HepG2 (cell line): ENCODE results near the gene TPM2. TPM values are rescaled to one million over a fixed set of nuclear protein-coding genes. Genes with fewer than 3 reads are reported as not detected.

Source experiments
- ARID2 ChIP-seq: sonication (generic); formaldehyde crosslinking; IDR thresholded peaks from 2 replicates; pipeline ENCODE4 v1.8.1; 2022; ENCODE audit warnings: mild to moderate bottlenecking, missing genetic modification reagents, borderline replicate concordance
- CAMTA2 ChIP-seq: sonication (generic); formaldehyde crosslinking; IDR thresholded peaks from 2 replicates; pipeline ENCODE4 v1.4.0; 2020; ENCODE audit warnings: mild to moderate bottlenecking, missing genetic modification reagents, borderline replicate concordance
- GATAD1 ChIP-seq: IDR thresholded peaks from 2 replicates; pipeline ENCODE4 v1.6.1; 2016; ENCODE audit warnings: missing genetic modification reagents, missing compliant biosample characterization
- HIC2 ChIP-seq: sonication (generic); formaldehyde crosslinking; IDR thresholded peaks from 2 replicates; pipeline ENCODE4 v1.9.0; 2022; ENCODE audit warnings: low read depth, missing genetic modification reagents
- JUN ChIP-seq: sonication (generic); formaldehyde crosslinking; IDR thresholded peaks from 2 replicates; pipeline ENCODE4 v1.4.0; 2020; ENCODE audit warnings: mild to moderate bottlenecking, missing genetic modification reagents
- MNT ChIP-seq: fragments of 450-650 bp; IDR thresholded peaks from 2 replicates; pipeline ENCODE4 v1.6.1; 2016
- SNAPC4 ChIP-seq: sonication (generic); formaldehyde crosslinking; IDR thresholded peaks from 2 replicates; pipeline ENCODE4 v1.4.0; 2020; ENCODE audit warnings: mild to moderate bottlenecking, missing genetic modification reagents
- U2AF1 ChIP-seq: fragments of 200-400 bp; formaldehyde crosslinking; optimal IDR thresholded peaks from 2 replicates; pipeline ENCODE3; 2017; ENCODE audit warnings: mild to moderate bottlenecking, low read depth, low read length
- ZNF256 ChIP-seq: sonication (generic); formaldehyde crosslinking; conservative IDR thresholded peaks from 2 replicates; pipeline ENCODE4 v1.4.0; 2020; ENCODE audit warnings: missing genetic modification reagents
- ZNF713 ChIP-seq: sonication (generic); formaldehyde crosslinking; IDR thresholded peaks from 2 replicates; pipeline ENCODE4 v1.4.0; 2020; ENCODE audit warnings: mild to moderate bottlenecking, missing genetic modification reagents
- polyA plus RNA-seq, 8 experiments: library from polyadenylated mRNA; depleted of rRNA in 3 of 8; stranded (reverse) in 7 of 8; unstranded in 1 of 8; fragments of >200 nt; fragmentation: Illumina TruSeq in 4 of 8; extraction: Trizol in 4 of 8; gene quantifications; 2 replicates each; pipeline versions ENCODE4 v1.2.1 to v1.2.3, GENCODE V29; 2011 to 2016; ENCODE audit warnings: low read depth in 4 of 8, missing spikeins in 1 of 8, mixed read lengths in 1 of 8; ENCODE audit not compliant: insufficient read depth in 1 of 8
- total RNA-seq, 5 experiments: library from RNA; depleted of rRNA; stranded (reverse); fragments of >200 nt; fragmentation: Illumina TruSeq; extraction: Trizol; gene quantifications; 2 replicates each; pipeline ENCODE4 v1.2.3, GENCODE V29; 2016; ENCODE audit warnings: low read depth in 1 of 5
- TF ChIP-seq, protein P1 (sequence below): sonication (generic); formaldehyde crosslinking; IDR thresholded peaks from 2 replicates; pipeline ENCODE4 v1.5.0; 2020; ENCODE audit warnings: mild to moderate bottlenecking, missing genetic modification reagents, borderline replicate concordance

Gene TPM2
- total and polyA plus RNA-seq, 2 of the 13 experiments (the other 11 are each of a cell fraction or from before 2014, with no cell fraction given), result 3.1 to 10.7 TPM

DNA sequence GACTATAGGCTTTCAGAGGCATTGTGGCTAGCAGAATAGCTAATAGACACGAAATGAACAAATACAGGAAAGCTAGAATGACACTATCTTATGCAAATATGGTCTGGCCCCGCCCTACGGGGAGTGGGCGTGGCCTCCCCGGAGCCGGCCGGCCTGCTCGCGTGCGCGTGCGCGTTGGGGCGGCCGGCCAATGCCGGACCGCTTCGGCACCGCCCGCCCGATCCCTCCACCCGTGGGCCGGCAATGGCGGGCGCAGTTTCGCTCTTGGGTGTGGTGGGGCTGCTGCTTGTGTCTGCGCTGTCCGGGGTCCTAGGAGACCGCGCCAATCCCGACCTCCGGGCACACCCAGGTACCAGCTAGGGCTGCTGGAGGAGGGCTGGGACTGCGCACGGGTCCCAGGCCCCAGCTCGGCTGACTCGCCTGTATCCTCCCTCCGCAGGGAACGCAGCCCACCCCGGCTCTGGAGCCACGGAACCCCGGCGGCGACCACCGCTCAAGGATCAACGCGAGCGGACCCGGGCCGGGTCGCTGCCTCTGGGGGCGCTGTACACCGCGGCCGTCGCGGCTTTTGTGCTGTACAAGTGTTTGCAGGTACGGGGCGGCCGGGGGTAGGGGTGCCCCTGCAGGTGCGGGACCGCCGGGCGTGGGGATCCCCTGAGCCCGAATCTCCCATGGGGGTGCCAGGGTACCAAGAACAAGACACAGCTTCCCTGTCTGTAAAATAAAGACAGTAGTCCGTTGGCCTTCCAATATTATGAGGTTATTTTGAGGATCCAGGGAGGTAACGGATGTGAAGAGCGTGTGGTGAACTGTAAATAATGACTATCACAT lies 31.4 kb downstream of the TPM2 start, which contains the start of gene CCDC107 (continued):
- no peak; the same call in 1 of the 2 replicates for TF ChIP-seq SNAPC4 (CRISPR knock-in tag)
- TF ChIP-seq HIC2 (CRISPR knock-in tag), result 0 out of 2 replicates have a peak, but pooled peaks have one; percentile 51
- TF ChIP-seq ARID2 (CRISPR knock-in tag), result no peak
- TF ChIP-seq CAMTA2, result no peak; the same call in 1 of the 2 replicates
- TF ChIP-seq, protein P1, sequence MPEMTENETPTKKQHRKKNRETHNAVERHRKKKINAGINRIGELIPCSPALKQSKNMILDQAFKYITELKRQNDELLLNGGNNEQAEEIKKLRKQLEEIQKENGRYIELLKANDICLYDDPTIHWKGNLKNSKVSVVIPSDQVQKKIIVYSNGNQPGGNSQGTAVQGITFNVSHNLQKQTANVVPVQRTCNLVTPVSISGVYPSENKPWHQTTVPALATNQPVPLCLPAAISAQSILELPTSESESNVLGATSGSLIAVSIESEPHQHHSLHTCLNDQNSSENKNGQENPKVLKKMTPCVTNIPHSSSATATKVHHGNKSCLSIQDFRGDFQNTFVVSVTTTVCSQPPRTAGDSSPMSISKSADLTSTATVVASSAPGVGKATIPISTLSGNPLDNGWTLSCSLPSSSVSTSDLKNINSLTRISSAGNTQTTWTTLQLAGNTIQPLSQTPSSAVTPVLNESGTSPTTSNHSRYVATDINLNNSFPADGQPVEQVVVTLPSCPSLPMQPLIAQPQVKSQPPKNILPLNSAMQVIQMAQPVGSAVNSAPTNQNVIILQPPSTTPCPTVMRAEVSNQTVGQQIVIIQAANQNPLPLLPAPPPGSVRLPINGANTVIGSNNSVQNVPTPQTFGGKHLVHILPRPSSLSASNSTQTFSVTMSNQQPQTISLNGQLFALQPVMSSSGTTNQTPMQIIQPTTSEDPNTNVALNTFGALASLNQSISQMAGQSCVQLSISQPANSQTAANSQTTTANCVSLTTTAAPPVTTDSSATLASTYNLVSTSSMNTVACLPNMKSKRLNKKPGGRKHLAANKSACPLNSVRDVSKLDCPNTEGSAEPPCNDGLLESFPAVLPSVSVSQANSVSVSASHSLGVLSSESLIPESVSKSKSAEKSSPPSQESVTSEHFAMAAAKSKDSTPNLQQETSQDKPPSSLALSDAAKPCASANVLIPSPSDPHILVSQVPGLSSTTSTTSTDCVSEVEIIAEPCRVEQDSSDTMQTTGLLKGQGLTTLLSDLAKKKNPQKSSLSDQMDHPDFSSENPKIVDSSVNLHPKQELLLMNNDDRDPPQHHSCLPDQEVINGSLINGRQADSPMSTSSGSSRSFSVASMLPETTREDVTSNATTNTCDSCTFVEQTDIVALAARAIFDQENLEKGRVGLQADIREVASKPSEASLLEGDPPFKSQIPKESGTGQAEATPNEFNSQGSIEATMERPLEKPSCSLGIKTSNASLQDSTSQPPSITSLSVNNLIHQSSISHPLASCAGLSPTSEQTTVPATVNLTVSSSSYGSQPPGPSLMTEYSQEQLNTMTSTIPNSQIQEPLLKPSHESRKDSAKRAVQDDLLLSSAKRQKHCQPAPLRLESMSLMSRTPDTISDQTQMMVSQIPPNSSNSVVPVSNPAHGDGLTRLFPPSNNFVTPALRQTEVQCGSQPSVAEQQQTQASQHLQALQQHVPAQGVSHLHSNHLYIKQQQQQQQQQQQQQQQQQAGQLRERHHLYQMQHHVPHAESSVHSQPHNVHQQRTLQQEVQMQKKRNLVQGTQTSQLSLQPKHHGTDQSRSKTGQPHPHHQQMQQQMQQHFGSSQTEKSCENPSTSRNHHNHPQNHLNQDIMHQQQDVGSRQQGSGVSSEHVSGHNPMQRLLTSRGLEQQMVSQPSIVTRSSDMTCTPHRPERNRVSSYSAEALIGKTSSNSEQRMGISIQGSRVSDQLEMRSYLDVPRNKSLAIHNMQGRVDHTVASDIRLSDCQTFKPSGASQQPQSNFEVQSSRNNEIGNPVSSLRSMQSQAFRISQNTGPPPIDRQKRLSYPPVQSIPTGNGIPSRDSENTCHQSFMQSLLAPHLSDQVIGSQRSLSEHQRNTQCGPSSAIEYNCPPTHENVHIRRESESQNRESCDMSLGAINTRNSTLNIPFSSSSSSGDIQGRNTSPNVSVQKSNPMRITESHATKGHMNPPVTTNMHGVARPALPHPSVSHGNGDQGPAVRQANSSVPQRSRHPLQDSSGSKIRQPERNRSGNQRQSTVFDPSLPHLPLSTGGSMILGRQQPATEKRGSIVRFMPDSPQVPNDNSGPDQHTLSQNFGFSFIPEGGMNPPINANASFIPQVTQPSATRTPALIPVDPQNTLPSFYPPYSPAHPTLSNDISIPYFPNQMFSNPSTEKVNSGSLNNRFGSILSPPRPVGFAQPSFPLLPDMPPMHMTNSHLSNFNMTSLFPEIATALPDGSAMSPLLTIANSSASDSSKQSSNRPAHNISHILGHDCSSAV (CRISPR knock-in tag), result no peak
- TF ChIP-seq U2AF1, result no peak
- no peak for TF ChIP-seq MNT
- TF ChIP-seq GATAD1 (CRISPR knock-in tag), result no peak
- TF ChIP-seq ZNF713 (CRISPR knock-in tag), result no peak; the same call in 1 of the 2 replicates
- TF ChIP-seq ZNF256 (CRISPR knock-in tag), result no peak
- no peak for TF ChIP-seq JUN
